Right lobe of liver (tissue), 6 donors: Measurements from ENCODE around the gene NQO1. TPM values are rescaled to one million over a fixed set of nuclear protein-coding genes. Genes with fewer than 3 reads are reported as not detected.
"Not testable (repeated sequence)": the region's sequence is repeated elsewhere in the genome, so short reads cannot be mapped to it uniquely, and the experiment has no call there.

Source experiments
- ATAC-seq, 4 donors: fragments of 200-7000 bp; cut with Tn5 transposase; one replicate each; pipeline ENCODE4 v1.9.1; 2020; ENCODE audit warnings: mild to moderate bottlenecking in 4 of 4, moderate library complexity in 4 of 4
- DNase-seq, 3 donors: peaks; one replicate each; pipeline ENCODE4 v3.0.0-alpha.2; 2020
- H3K27ac ChIP-seq, 3 donors: fragments of 200-600 bp; one replicate each; pipeline ENCODE4 v1.8.0; 2022
- H3K27me3 ChIP-seq, 2 donors: fragments of 200-600 bp; one replicate each; pipeline ENCODE4 v1.8.0; 2022
- H3K36me3 ChIP-seq, 4 donors: fragments of 200-600 bp; sonication (generic) in 1 of 4; one replicate each; pipeline versions ENCODE4 v1.5.1 to v1.8.0; 2017 to 2022; ENCODE audit warnings: control low read depth in 1 of 4
- H3K4me1 ChIP-seq, 4 donors: fragments of 200-600 bp; sonication (generic) in 1 of 4; one replicate each; pipeline versions ENCODE4 v1.5.1 to v1.8.0; 2017 to 2022; ENCODE audit warnings: control low read depth in 1 of 4
- H3K4me3 ChIP-seq, 3 donors: fragments of 200-600 bp; one replicate each; pipeline ENCODE4 v1.8.0; 2022
- H3K9me3 ChIP-seq, 4 donors: fragments of 200-600 bp; sonication (generic) in 1 of 4; one replicate each; pipeline versions ENCODE4 v1.5.1 to v1.8.0; 2017 to 2022; ENCODE audit warnings: control low read depth in 1 of 4
- POLR2A ChIP-seq: fragments of 450-650 bp; IDR thresholded peaks from one replicate; pipeline ENCODE4 v1.6.1; 2017; ENCODE audit warnings: antibody characterized with exemption, mild to moderate bottlenecking
- WGBS: methylation state at CpG from one replicate; pipeline ENCODE4 v1.1.6; 2018; ENCODE audit warnings: low coverage, low lambda C conversion rate; ENCODE audit not compliant: insufficient coverage; ENCODE audit errors: missing lambda C conversion rate; 5-methylcytosine and 5-hydroxymethylcytosine counted together
- intact Hi-C, 2 donors: fragments of 100-400 bp; cut with DNase I; formaldehyde crosslinking; loops; one replicate each; pipeline versions ENCODE4 v1.11.2 to v1.14.1; 2022
- total RNA-seq, 6 experiments: library from RNA; depleted of rRNA in 2 of 6; stranded (reverse); fragments of >200 nt in 2 of 6; fragmentation: NEBNext Ultra II Directional in 3 of 6; extraction: Animal tissue kit (Norgen Biotek cat#: 25700) in 3 of 6; gene quantifications; one replicate each; pipeline versions ENCODE4 v1.1.0 to v1.2.4, GENCODE V29; 2016 to 2023
- TF ChIP-seq, protein P1 (sequence below), 4 donors: fragments of 200-600 bp in 3 of 4; fragments of 450-650 bp in 1 of 4; IDR thresholded peaks; one replicate each; pipeline versions ENCODE4 v1.5.1 to v1.8.0; 2016 to 2022; ENCODE audit warnings: antibody characterized with exemption in 4 of 4, mild to moderate bottlenecking in 2 of 4
- donor health status: DM: no; HTN: yes; CAD: no.
- donor health status: DM: no; HTN: no; CAD: no.
- donor health status: DM: no; HTN: no; CAD: no.
- donor health status: DM: no; HTN: yes; CAD: no.
- donor health status: DM: no; HTN: yes; CAD: no.

NQO1 gene
- total RNA-seq, 6 experiments from 2014 or later = 1.5 to 26.6 (median 8.5) TPM

GRCh38 chr16:69741519-69741918 lies 15.2 kb upstream of the NQO1 start:
- H3K27ac ChIP-seq = no peak overlapping the region
- WGBS = 41% methylated on average over 8 of the region's 8 CpGs
- no peak overlapping the region for H3K4me3 ChIP-seq
- peaks cover 0 to 3% (median 0%) of the 10 kb centered on the region in 4 donors for H3K9me3 ChIP-seq
- H3K36me3 ChIP-seq = peaks cover 3 to 57% (median 19%) of the 10 kb centered on the region in 4 donors
- H3K27me3 ChIP-seq = no peaks in the 10 kb centered on the region
- DNase-seq (no peak), ATAC-seq (no peak)
- peaks cover 0 to 7% (median 0%) of the 10 kb centered on the region in 4 donors for H3K4me1 ChIP-seq
- TF ChIP-seq, protein P1, sequence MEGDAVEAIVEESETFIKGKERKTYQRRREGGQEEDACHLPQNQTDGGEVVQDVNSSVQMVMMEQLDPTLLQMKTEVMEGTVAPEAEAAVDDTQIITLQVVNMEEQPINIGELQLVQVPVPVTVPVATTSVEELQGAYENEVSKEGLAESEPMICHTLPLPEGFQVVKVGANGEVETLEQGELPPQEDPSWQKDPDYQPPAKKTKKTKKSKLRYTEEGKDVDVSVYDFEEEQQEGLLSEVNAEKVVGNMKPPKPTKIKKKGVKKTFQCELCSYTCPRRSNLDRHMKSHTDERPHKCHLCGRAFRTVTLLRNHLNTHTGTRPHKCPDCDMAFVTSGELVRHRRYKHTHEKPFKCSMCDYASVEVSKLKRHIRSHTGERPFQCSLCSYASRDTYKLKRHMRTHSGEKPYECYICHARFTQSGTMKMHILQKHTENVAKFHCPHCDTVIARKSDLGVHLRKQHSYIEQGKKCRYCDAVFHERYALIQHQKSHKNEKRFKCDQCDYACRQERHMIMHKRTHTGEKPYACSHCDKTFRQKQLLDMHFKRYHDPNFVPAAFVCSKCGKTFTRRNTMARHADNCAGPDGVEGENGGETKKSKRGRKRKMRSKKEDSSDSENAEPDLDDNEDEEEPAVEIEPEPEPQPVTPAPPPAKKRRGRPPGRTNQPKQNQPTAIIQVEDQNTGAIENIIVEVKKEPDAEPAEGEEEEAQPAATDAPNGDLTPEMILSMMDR (IDR thresholded peaks at IDR 0.05) = no peak
- no peak for TF ChIP-seq POLR2A
- intact Hi-C loops = no loop called here

DNA sequence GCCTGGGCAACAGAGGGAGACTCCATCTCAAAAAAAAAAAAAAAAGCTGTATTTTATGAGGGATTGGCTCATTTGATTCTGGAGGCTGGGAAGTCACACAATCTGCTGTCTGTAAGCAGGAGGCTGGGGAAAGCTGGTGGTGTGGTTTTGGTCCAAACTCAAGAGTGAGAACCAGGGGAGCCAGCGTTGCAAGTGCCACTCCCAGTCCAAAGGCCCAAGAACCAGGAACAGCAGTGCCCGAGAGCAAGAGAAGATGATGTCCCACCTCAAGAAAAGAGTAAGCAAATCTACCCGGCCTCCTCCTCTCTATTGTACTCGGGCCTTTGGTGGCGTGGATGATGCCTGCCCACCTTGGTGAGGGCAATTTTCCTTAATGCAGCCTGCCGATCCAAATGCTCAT lies 5.7 kb upstream of the NQO1 start:
- no peak overlapping the region for H3K27ac ChIP-seq
- TF ChIP-seq, protein P1 (IDR thresholded peaks at IDR 0.05) = no peak
- no peak for TF ChIP-seq POLR2A
- DNase-seq (no peak), ATAC-seq (no peak)
- 100% methylated on average over 1 of the region's 6 CpGs for WGBS
- H3K4me1 ChIP-seq = no peaks in the 10 kb centered on the region
- no peaks in the 10 kb centered on the region for H3K9me3 ChIP-seq
- H3K4me3 ChIP-seq = no peak overlapping the region
- intact Hi-C loops = no loop called here
- H3K36me3 ChIP-seq = no peaks in the 10 kb centered on the region
- H3K27me3 ChIP-seq = no peaks in the 10 kb centered on the region

DNA sequence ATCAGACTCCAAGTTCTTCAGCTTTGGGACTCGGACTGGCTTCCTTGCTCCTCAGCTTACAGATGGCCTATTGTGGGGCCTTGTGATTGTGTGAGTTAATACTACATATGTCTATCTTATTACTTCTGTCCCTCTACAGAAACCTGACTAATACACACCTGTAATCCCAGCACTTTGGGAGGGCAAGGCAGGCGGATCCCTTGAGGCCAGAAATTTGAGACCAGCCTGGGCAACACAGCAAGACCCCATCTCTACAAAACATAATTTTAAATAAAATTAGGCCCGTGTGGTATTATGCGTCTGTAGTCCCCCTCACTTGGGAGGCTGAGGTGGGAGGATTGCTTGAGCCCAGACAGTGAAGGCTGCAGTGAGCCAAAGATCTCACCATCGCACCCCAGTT lies 4.9 kb upstream of the NQO1 start:
- H3K9me3 ChIP-seq, H3K36me3 ChIP-seq, ATAC-seq, H3K27me3 ChIP-seq, DNase-seq, H3K4me1 ChIP-seq, H3K4me3 ChIP-seq, intact Hi-C loops, H3K27ac ChIP-seq: not testable (repeated sequence)
- 71% methylated on average over 1 of the region's 5 CpGs for WGBS

DNA sequence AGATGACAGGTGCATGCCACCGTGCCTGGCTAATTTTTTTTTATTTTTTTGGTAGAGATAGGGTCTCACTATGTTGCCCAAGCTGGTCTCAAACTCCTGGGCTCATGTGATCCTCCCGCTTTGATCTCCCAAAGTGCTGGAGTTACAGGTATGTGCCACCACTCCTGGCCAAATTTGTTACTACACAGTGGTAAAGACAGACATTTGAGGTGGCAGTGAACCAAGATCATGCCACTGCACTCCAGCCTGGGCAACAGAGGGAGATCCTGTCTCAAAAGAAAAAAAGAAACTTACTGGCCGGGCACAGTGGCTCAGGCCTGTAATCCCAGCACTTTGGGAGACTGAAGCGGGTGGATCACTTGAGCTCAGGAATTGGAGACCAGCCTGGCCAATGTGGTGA lies 2.7 kb upstream of the NQO1 start:
- intact Hi-C loops, DNase-seq, H3K36me3 ChIP-seq, H3K27me3 ChIP-seq, ATAC-seq, H3K9me3 ChIP-seq, H3K4me1 ChIP-seq, H3K27ac ChIP-seq, H3K4me3 ChIP-seq: not testable (repeated sequence)
- WGBS = 61% methylated on average over 4 of the region's 4 CpGs

GRCh38 chr16:69727916-69728270 lies 1.5 kb upstream of the NQO1 start:
- 94% methylated on average over 5 of the region's 5 CpGs for WGBS
- DNase-seq (no peak), ATAC-seq (no peak)
- H3K27me3 ChIP-seq = no peaks in the 10 kb centered on the region
- H3K4me3 ChIP-seq = no peak overlapping the region
- no peak for TF ChIP-seq POLR2A
- TF ChIP-seq, protein P1 (IDR thresholded peaks at IDR 0.05) = no peak
- intact Hi-C loops = no loop called here
- H3K36me3 ChIP-seq = no peaks in the 10 kb centered on the region
- H3K4me1 ChIP-seq = no peaks in the 10 kb centered on the region
- no peaks in the 10 kb centered on the region for H3K9me3 ChIP-seq
- no peak overlapping the region for H3K27ac ChIP-seq
